Hair follicle dermal papilla cell (primary cell): ENCODE measurements around the gene PAX5. TPM values are rescaled to one million over a fixed set of nuclear protein-coding genes. Genes with fewer than 3 reads are reported as not detected.

Experiments
- small RNA-seq: library from RNA; depleted of rRNA; stranded (forward); fragments of <200 nt; gene quantifications from one replicate; pipeline ENCODE3, GENCODE V24; 2012
- total RNA-seq: library from RNA; depleted of rRNA; stranded (reverse); fragments of >200 nt; gene quantifications from 2 replicates; pipeline ENCODE4 v1.2.3, GENCODE V29; 2012

PAX5 gene
- total RNA-seq: not detected in 2 replicates

GRCh38 chr9:37033682-37034304 is at the start of gene PAX5:
Gene PAX5 (minus strand): TSS chr9:37034268. CDS start chr9:37034031, 237 bp downstream.

Small RNAs within 50 kb of the gene (small RNA-seq; reads per million reads assigned to genes)
- not detected for gene MIR4475
- gene MIR4476: not detected
- gene MIR4540: not detected

Other genes starting within 250 kb of the PAX5 start
- 21.9 and 24.7 TPM in 2 replicates for gene ZCCHC7, start 86.3 kb upstream of the PAX5 start, total RNA-seq